CD4-positive, alpha-beta T cell (primary cell): ENCODE results near the gene SSBP3. TPM values are rescaled to one million over a fixed set of nuclear protein-coding genes. Genes with fewer than 3 reads are reported as not detected.

Source experiments
- ATAC-seq: fragments of 200-7000 bp; cut with Tn5 transposase; one replicate; pipeline ENCODE4 v1.10.0; 2022; ENCODE audit warnings: mild to moderate bottlenecking; ENCODE audit not compliant: poor library complexity
- CTCF ChIA-PET: fragments of 350-600 bp; sonication (Branson Sonifier 250); formaldehyde crosslinking; loops from one replicate; lab custom pipeline; 2021; ENCODE audit warnings: antibody characterized with exemption, inconsistent platforms; lab: Charles Lee
- POLR2A ChIA-PET: fragments of 350-600 bp; sonication (Branson Sonifier 250); formaldehyde crosslinking; loops from one replicate; lab custom pipeline; 2021; ENCODE audit warnings: antibody characterized with exemption, inconsistent platforms; lab: Charles Lee
- DNase-seq, 14 experiments: peaks; one replicate each; pipeline ENCODE4 v3.0.0-alpha.2; 2013 to 2020; ENCODE audit warnings: mixed read lengths in 2 of 14
- H3K27ac ChIP-seq, 2 donors: one replicate each; pipeline versions ENCODE4 v1.5.1 to v1.7.0; 2013; ENCODE audit warnings: low read length in 2 of 2, low read depth in 1 of 2, mild to moderate bottlenecking in 1 of 2
- H3K27me3 ChIP-seq, 2 experiments: 1 replicate in 1 of 2; 2 replicates in 1 of 2; pipeline versions ENCODE4 v1.6.1 to v1.7.0; 2013; ENCODE audit warnings: low read length in 2 of 2, control low read depth in 1 of 2, mild to moderate bottlenecking in 1 of 2, moderate library complexity in 1 of 2; ENCODE audit not compliant: insufficient read depth in 2 of 2, control insufficient read depth in 1 of 2
- H3K36me3 ChIP-seq: one replicate; pipeline ENCODE4 v1.6.1; 2013; ENCODE audit warnings: low read length, control low read depth; ENCODE audit not compliant: insufficient read depth
- H3K4me1 ChIP-seq: one replicate; pipeline ENCODE4 v1.6.1; 2013; ENCODE audit warnings: low read length, control low read depth; ENCODE audit not compliant: insufficient read depth
- H3K4me3 ChIP-seq: one replicate; pipeline ENCODE4 v1.5.1; 2013; ENCODE audit warnings: mild to moderate bottlenecking, low read length, moderate library complexity
- H3K9me3 ChIP-seq, 2 experiments: 1 replicate in 1 of 2; 2 replicates in 1 of 2; pipeline versions ENCODE4 v1.6.1 to v1.7.0; 2013; ENCODE audit warnings: low read length in 2 of 2, mild to moderate bottlenecking in 2 of 2, control low read depth in 1 of 2, moderate library complexity in 1 of 2; ENCODE audit not compliant: control insufficient read depth in 1 of 2, insufficient read depth in 1 of 2
- H3K27ac Mint-ChIP-seq: one replicate; pipeline ENCODE4 v1.8.0; 2020; ENCODE audit warnings: mixed read lengths
- H3K27me3 Mint-ChIP-seq: one replicate; pipeline ENCODE4 v1.8.0; 2021; ENCODE audit warnings: mixed read lengths
- H3K36me3 Mint-ChIP-seq: one replicate; pipeline ENCODE4 v1.8.0; 2021; ENCODE audit warnings: low read depth, mixed read lengths
- H3K4me1 Mint-ChIP-seq: one replicate; pipeline ENCODE4 v1.8.0; 2021; ENCODE audit warnings: low read depth, mixed read lengths
- H3K4me3 Mint-ChIP-seq: one replicate; pipeline ENCODE4 v1.8.0; 2020; ENCODE audit warnings: mild to moderate bottlenecking, mixed read lengths
- H3K9me3 Mint-ChIP-seq: one replicate; pipeline ENCODE4 v1.8.0; 2020; ENCODE audit warnings: mixed read lengths
- intact Hi-C, 2 experiments: fragments of 100-400 bp; cut with DNase I in 1 of 2; cut with micrococcal nuclease in 1 of 2; formaldehyde crosslinking; loops; one replicate each; pipeline versions ENCODE4 v1.15.1 to v1.9.0; 2023 to 2025; cut with DNase I, micrococcal nuclease
- total RNA-seq, 174 experiments: library from RNA in 2 of 174; stranded (reverse) in 2 of 174; gene quantifications; one replicate each; pipeline ENCODE4 v1.2.3 and lab custom pipeline; 2021 to 2026
- TF ChIP-seq, protein P1 (sequence below): fragments of 200-600 bp; IDR thresholded peaks from one replicate; pipeline ENCODE4 v1.8.0; 2022; ENCODE audit warnings: antibody characterized with exemption, mild to moderate bottlenecking

SSBP3 gene
- total RNA-seq, 2 experiments from 2014 or later, result 50.6 to 52.4 TPM

DNA sequence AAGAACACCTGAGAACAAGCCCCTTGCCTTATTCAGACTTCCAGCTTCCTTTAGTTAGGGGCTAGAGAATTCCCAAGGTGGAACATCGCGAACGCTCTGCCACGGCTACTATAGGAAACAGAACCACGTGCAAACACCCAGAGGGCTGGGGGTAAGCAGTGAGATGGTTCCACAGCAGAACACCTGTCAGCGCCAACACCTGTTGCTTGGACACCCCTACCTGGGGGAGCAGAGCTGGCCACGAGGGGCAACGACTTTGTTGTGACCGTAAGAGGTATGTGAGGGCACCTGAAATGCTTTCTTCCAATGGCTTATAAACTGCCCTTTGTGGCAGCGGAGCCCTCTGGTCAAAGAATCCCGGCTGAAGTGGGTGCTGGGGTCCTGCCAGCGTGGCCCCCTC, 155.5 kb downstream of the SSBP3 start:
- TF ChIP-seq, protein P1, sequence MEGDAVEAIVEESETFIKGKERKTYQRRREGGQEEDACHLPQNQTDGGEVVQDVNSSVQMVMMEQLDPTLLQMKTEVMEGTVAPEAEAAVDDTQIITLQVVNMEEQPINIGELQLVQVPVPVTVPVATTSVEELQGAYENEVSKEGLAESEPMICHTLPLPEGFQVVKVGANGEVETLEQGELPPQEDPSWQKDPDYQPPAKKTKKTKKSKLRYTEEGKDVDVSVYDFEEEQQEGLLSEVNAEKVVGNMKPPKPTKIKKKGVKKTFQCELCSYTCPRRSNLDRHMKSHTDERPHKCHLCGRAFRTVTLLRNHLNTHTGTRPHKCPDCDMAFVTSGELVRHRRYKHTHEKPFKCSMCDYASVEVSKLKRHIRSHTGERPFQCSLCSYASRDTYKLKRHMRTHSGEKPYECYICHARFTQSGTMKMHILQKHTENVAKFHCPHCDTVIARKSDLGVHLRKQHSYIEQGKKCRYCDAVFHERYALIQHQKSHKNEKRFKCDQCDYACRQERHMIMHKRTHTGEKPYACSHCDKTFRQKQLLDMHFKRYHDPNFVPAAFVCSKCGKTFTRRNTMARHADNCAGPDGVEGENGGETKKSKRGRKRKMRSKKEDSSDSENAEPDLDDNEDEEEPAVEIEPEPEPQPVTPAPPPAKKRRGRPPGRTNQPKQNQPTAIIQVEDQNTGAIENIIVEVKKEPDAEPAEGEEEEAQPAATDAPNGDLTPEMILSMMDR, result no peak
- ATAC-seq (no peak), DNase-seq (no peak)
- Mint-ChIP-seq H3K9me3 (no peaks in the 10 kb centered on the region), H3K27ac (no peak overlapping the region), H3K27me3 (no peaks in the 10 kb centered on the region), H3K36me3 (peaks cover 34% of the 10 kb centered on the region), H3K4me3 (no peak overlapping the region), H3K4me1 (no peaks in the 10 kb centered on the region)
- CTCF ChIA-PET, result no interaction called here
- H3K27ac ChIP-seq, result no peak overlapping the region
- no peaks in the 10 kb centered on the region for H3K4me1 ChIP-seq
- intact Hi-C loops, result no loop called here
- no peak overlapping the region for H3K4me3 ChIP-seq
- no peaks in the 10 kb centered on the region for H3K27me3 ChIP-seq
- H3K9me3 ChIP-seq, result no peaks in the 10 kb centered on the region
- H3K36me3 ChIP-seq, result peaks cover 48% of the 10 kb centered on the region
- POLR2A ChIA-PET, result no interaction called here

DNA sequence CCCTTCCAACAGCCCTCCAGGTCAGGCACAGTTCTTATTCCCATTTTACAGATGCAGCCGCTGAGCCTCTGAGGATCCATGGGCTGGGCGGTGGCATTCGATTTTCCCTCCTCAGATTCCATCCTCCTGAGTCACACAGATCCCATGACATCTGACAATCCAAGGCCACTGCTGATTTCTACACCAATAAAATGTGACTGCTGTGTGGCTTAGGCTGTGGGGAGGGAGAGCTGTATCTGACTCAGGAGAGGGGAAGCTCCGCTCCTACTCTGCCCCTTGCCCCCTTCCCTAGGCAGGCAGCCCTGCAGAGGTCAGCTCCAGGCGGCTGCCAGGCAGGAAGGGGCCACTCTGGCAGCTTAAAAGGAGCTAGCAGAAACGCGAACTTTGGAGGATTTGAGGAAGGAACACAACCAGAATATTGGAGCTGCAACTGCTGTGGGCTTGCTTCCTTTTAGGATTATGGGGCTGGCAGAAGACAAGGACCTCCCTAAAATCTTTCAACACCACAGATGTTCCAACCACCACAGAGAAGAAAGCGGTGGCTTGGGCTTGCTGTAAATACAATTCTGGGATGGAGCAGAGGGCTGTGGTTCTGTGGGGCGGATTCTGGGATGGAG, 156.3 kb downstream of the SSBP3 start:
- ChIA-PET POLR2A (no interaction called here), CTCF (no interaction called here)
- H3K36me3 ChIP-seq, result peaks cover 46% of the 10 kb centered on the region

DNA sequence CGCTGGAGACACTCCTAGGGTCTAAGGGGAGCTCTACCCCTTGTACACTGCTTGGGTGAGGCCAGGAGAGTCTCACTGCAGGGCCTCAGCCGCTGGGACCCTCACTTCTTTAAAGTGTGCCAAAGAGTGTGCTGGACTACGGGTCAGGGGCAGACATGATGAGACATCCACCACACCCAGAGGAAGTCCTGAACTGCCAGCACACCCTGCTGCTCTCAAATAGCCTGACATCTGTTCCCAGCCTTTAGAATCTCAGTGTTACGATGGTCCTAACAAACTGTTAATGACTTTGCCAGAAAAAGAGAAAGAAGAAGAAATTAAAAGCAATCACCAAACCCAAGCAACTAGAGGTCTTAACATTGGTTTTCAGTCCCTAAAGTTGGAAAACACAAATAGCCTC, 157.2 kb downstream of the SSBP3 start:
- Histone ChIP-seq H3K36me3 (peaks cover 49% of the 10 kb centered on the region), H3K27me3 (no peaks in the 10 kb centered on the region), H3K4me3 (no peak overlapping the region), H3K9me3 (no peaks in the 10 kb centered on the region), H3K27ac (no peak overlapping the region), H3K4me1 (no peaks in the 10 kb centered on the region)
- no peaks in the 10 kb centered on the region for H3K27me3 Mint-ChIP-seq
- H3K27ac Mint-ChIP-seq, result no peak overlapping the region
- ATAC-seq (no peak), DNase-seq (no peak)
- H3K4me3 Mint-ChIP-seq, result no peak overlapping the region
- POLR2A ChIA-PET, result no interaction called here
- TF ChIP-seq, protein P1, result no peak
- intact Hi-C loops, result no loop called here
- no peaks in the 10 kb centered on the region for H3K9me3 Mint-ChIP-seq
- CTCF ChIA-PET, result no interaction called here
- H3K4me1 Mint-ChIP-seq, result no peaks in the 10 kb centered on the region
- peaks cover 43% of the 10 kb centered on the region for H3K36me3 Mint-ChIP-seq

More for the DNA sequence above, 156.3 kb downstream of the SSBP3 start:
- DNase-seq (no peak), ATAC-seq (no peak)
- Mint-ChIP-seq H3K36me3 (peaks cover 36% of the 10 kb centered on the region), H3K4me3 (no peak overlapping the region), H3K4me1 (no peaks in the 10 kb centered on the region), H3K9me3 (no peaks in the 10 kb centered on the region), H3K27me3 (no peaks in the 10 kb centered on the region), H3K27ac (no peak overlapping the region)
- Histone ChIP-seq H3K9me3 (no peaks in the 10 kb centered on the region), H3K27me3 (no peaks in the 10 kb centered on the region), H3K4me1 (no peaks in the 10 kb centered on the region), H3K4me3 (no peak overlapping the region), H3K27ac (no peak overlapping the region)
- intact Hi-C loops, result no loop called here
- TF ChIP-seq, protein P1, result no peak
